ENCODE data around the gene PPP3R1. TPM values are rescaled to one million over a fixed set of nuclear protein-coding genes. Genes with fewer than 3 reads are reported as not detected.

PPP3R1 gene
- total and polyA plus RNA-seq, 10 donors, result 13.7 to 78.2 (median 57.9) TPM

- H3K4me1 ChIP-seq, result peaks cover 32 to 63% (median 50%) of the 10 kb centered on the region in 6 donors
- H3K27ac ChIP-seq, result peak within 1 kb of the TSS; percentile 89 to 98 (median 94)
- intact Hi-C loops (cut with DNase I; ENCODE audit: low total_unique reads), result no loop called here
- H3K9me3 ChIP-seq, result no peaks in the 10 kb centered on the region
- H3K4me3 ChIP-seq, result peak within 1 kb of the TSS; percentile 75 to 99 (median 97)
- H3K36me3 ChIP-seq, result peaks cover 0 to 34% (median 22%) of the 10 kb centered on the region in 6 donors
- H3K27me3 ChIP-seq (replicated peaks in 1 of 7), result no peaks in the 10 kb centered on the region
- DNase-seq, result peak; percentile 99
- TF ChIP-seq POLR2AphosphoS5 (IDR thresholded peaks at IDR 0.05) (peak; percentile 80 to 86 (median 81)), CTCF (IDR thresholded peaks at IDR 0.05 in 8 of 11, conservative IDR thresholded peaks at IDR 0.05 in 3 of 11) (peak in 4 of 11 experiments; percentile 5 to 34 (median 12)), POLR2A (IDR thresholded peaks at IDR 0.05) (no peak)
- WGBS, 5 donors, result 0 to 1% (median 0%) methylated on average over 40 to 44 of the region's 44 CpGs
These were observed 94.8 kb downstream of the PPP3R1 start, which contains the start of gene PNO1 for GRCh38 chr2:68157402-68158133. TSS of gene PNO1 (plus strand) at chr2:68157888. CDS start at chr2:68157935, 47 bp downstream.

GRCh38 chr2:68157002-68157401 is 95.3 kb downstream of the PPP3R1 start:
- WGBS, 5 donors, result 0 to 1% (median 0%) methylated on average over 2 to 28 of the region's 28 CpGs
- DNase-seq, result peak; percentile 90
- Histone ChIP-seq H3K27me3 (replicated peaks in 1 of 7) (no peaks in the 10 kb centered on the region), H3K9me3 (no peaks in the 10 kb centered on the region), H3K27ac (peak overlapping the region; percentile 89 to 98 (median 94)), H3K4me1 (peaks cover 35 to 68% (median 56%) of the 10 kb centered on the region in 6 donors), H3K4me3 (peak overlapping the region; percentile 75 to 99 (median 97)), H3K36me3 (peaks cover 0 to 28% (median 17%) of the 10 kb centered on the region in 6 donors)
- intact Hi-C loops (cut with DNase I; ENCODE audit: low total_unique reads), result no loop called here
- no peak for TF ChIP-seq POLR2AphosphoS5 (IDR thresholded peaks at IDR 0.05)
- TF ChIP-seq CTCF (IDR thresholded peaks at IDR 0.05 in 8 of 11, conservative IDR thresholded peaks at IDR 0.05 in 3 of 11), result no peak
- no peak for TF ChIP-seq POLR2A (IDR thresholded peaks at IDR 0.05)

- TF ChIP-seq POLR2AphosphoS5 (IDR thresholded peaks at IDR 0.05), result no peak
- no peak for TF ChIP-seq POLR2A (IDR thresholded peaks at IDR 0.05)
- TF ChIP-seq CTCF (IDR thresholded peaks at IDR 0.05 in 8 of 11, conservative IDR thresholded peaks at IDR 0.05 in 3 of 11), result no peak
These were observed 95.9 kb downstream of the PPP3R1 start for GRCh38 chr2:68156419-68156818.

GRCh38 chr2:68155618-68156017 is 96.7 kb downstream of the PPP3R1 start:
- TF ChIP-seq POLR2AphosphoS5 (IDR thresholded peaks at IDR 0.05) (no peak), POLR2A (IDR thresholded peaks at IDR 0.05) (no peak), CTCF (IDR thresholded peaks at IDR 0.05 in 8 of 11, conservative IDR thresholded peaks at IDR 0.05 in 3 of 11) (no peak)
- Histone ChIP-seq H3K27ac (no peak overlapping the region), H3K4me1 (peaks cover 35 to 82% (median 67%) of the 10 kb centered on the region in 6 donors), H3K27me3 (replicated peaks in 1 of 7) (no peaks in the 10 kb centered on the region), H3K9me3 (no peaks in the 10 kb centered on the region), H3K36me3 (peaks cover 0 to 14% (median 5%) of the 10 kb centered on the region in 6 donors), H3K4me3 (no peak overlapping the region)
- 94 to 99% (median 96%) methylated on average over 7 of the region's 7 CpGs for WGBS, 5 donors
- intact Hi-C loops (cut with DNase I; ENCODE audit: low total_unique reads), result no loop called here
- DNase-seq, result no peak

More at GRCh38 chr2:68156419-68156818, 95.9 kb downstream of the PPP3R1 start:
- peak overlapping the region; percentile 89 to 98 (median 94) for H3K27ac ChIP-seq
- peak overlapping the region; percentile 75 to 99 (median 97) for H3K4me3 ChIP-seq
- H3K27me3 ChIP-seq (replicated peaks in 1 of 7), result no peaks in the 10 kb centered on the region
- 11 to 20% (median 14%) methylated on average over 3 of the region's 3 CpGs for WGBS, 5 donors
- intact Hi-C loops (cut with DNase I; ENCODE audit: low total_unique reads), result no loop called here
- no peak for DNase-seq
- no peaks in the 10 kb centered on the region for H3K9me3 ChIP-seq
- peaks cover 0 to 22% (median 11%) of the 10 kb centered on the region in 6 donors for H3K36me3 ChIP-seq
- peaks cover 35 to 74% (median 61%) of the 10 kb centered on the region in 6 donors for H3K4me1 ChIP-seq

Measured in spleen (tissue), 11 donors.